Ureter (tissue), 1 donor: Measurements from ENCODE around the gene GLOD4. TPM values are rescaled to one million over a fixed set of nuclear protein-coding genes. Genes with fewer than 3 reads are reported as not detected.
"Not testable (repeated sequence)": the region's sequence is repeated elsewhere in the genome, so short reads cannot be mapped to it uniquely, and the experiment has no call there.

ENCODE experiments used
- DNase-seq: peaks from one replicate; pipeline ENCODE4 v3.0.0-alpha.2; 2020; ENCODE audit warnings: low spot score
- total RNA-seq: library from RNA; stranded (reverse); gene quantifications from one replicate; pipeline ENCODE4 v1.2.4, GENCODE V29; 2023
- donor health status: DM: yes; HTN: yes; CAD: no.

Gene GLOD4
- total RNA-seq, result 72.4 TPM

- DNase-seq, result peak; percentile 93
Measured at GRCh38 chr17:781805-782731, at the start of gene GLOD4, which contains the start of gene MRM3. Gene GLOD4, minus strand, starts transcription at chr17:782280. Its CDS starts 25 bp downstream, at chr17:782255. Gene MRM3, plus strand, starts transcription at chr17:782353. Its CDS starts 26 bp downstream, at chr17:782379.

- no peak for DNase-seq
Measured at GRCh38 chr17:830950-831349, 48.9 kb upstream of the GLOD4 start.

- no peak for DNase-seq
Measured at GRCh38 chr17:830381-830780, 48.3 kb upstream of the GLOD4 start.

- DNase-seq, result not testable (repeated sequence)
Measured at GRCh38 chr17:829614-830013, 47.5 kb upstream of the GLOD4 start.

- no peak for DNase-seq
Measured at GRCh38 chr17:828761-829160, 46.7 kb upstream of the GLOD4 start.

GRCh38 chr17:826778-827177 lies 44.7 kb upstream of the GLOD4 start:
- no peak for DNase-seq

- DNase-seq, result no peak
Measured at GRCh38 chr17:825216-825615, 43.1 kb upstream of the GLOD4 start.

- no peak for DNase-seq
Measured at GRCh38 chr17:824378-824777, 42.3 kb upstream of the GLOD4 start.

- no peak for DNase-seq
Measured at GRCh38 chr17:823501-823902, 41.4 kb upstream of the GLOD4 start.

GRCh38 chr17:819251-819650 lies 37.2 kb upstream of the GLOD4 start:
- DNase-seq, result no peak

GRCh38 chr17:814371-814770 lies 32.3 kb upstream of the GLOD4 start:
- DNase-seq, result no peak

- no peak for DNase-seq
Measured at GRCh38 chr17:812638-813204, 30.6 kb upstream of the GLOD4 start.

- no peak for DNase-seq
Measured at GRCh38 chr17:811051-811784, 29.1 kb upstream of the GLOD4 start.

- DNase-seq, result no peak
Measured at GRCh38 chr17:807523-808294, 25.6 kb upstream of the GLOD4 start.

GRCh38 chr17:806781-807522 lies 24.9 kb upstream of the GLOD4 start:
- DNase-seq, result no peak

GRCh38 chr17:806346-806745 lies 24.3 kb upstream of the GLOD4 start:
- no peak for DNase-seq

GRCh38 chr17:805886-806285 lies 23.8 kb upstream of the GLOD4 start:
- not testable (repeated sequence) for DNase-seq

GRCh38 chr17:804541-805435 lies 22.7 kb upstream of the GLOD4 start:
- DNase-seq, result no peak

- DNase-seq, result no peak
Measured at GRCh38 chr17:802901-803881, 21.1 kb upstream of the GLOD4 start.
